ENCODE results near the gene CDH4. TPM values are rescaled to one million over a fixed set of nuclear protein-coding genes. Genes with fewer than 3 reads are reported as not detected.

Gene CDH4
- total RNA-seq, 1 experiment from 2014 or later = 5.3 TPM

DNA sequence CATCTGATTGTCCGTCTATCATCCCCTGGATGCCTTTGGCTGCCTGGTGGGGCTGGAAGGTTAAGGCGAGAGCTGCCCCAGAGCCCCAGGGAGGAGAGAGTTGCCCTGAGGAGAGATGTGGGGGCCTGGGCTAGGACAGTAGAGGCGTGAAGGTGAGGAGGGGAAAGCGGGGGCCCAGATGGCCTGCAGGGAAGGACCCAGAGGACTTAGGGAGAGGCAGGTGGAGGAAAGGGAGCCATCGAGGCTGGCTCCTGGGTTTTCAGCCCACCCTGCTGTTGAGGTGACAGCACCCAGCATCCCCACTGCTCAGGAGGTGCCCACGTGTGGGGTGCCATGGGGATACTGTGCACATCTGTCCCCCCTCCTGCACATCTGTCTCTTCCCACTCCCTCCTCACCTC is 539.9 kb downstream of the CDH4 start (continued):
- TF ChIP-seq, protein P1, sequence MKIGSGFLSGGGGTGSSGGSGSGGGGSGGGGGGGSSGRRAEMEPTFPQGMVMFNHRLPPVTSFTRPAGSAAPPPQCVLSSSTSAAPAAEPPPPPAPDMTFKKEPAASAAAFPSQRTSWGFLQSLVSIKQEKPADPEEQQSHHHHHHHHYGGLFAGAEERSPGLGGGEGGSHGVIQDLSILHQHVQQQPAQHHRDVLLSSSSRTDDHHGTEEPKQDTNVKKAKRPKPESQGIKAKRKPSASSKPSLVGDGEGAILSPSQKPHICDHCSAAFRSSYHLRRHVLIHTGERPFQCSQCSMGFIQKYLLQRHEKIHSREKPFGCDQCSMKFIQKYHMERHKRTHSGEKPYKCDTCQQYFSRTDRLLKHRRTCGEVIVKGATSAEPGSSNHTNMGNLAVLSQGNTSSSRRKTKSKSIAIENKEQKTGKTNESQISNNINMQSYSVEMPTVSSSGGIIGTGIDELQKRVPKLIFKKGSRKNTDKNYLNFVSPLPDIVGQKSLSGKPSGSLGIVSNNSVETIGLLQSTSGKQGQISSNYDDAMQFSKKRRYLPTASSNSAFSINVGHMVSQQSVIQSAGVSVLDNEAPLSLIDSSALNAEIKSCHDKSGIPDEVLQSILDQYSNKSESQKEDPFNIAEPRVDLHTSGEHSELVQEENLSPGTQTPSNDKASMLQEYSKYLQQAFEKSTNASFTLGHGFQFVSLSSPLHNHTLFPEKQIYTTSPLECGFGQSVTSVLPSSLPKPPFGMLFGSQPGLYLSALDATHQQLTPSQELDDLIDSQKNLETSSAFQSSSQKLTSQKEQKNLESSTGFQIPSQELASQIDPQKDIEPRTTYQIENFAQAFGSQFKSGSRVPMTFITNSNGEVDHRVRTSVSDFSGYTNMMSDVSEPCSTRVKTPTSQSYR (CRISPR knock-in tag; IDR thresholded peaks at IDR 0.05) = no peak
- TF ChIP-seq NFYB (CRISPR knock-in tag; conservative IDR thresholded peaks at IDR 0.05; ENCODE audit: low read depth) (no peak), ZNF396 (CRISPR knock-in tag; IDR thresholded peaks at IDR 0.05; ENCODE audit: borderline replicate concordance) (no peak)

DNA sequence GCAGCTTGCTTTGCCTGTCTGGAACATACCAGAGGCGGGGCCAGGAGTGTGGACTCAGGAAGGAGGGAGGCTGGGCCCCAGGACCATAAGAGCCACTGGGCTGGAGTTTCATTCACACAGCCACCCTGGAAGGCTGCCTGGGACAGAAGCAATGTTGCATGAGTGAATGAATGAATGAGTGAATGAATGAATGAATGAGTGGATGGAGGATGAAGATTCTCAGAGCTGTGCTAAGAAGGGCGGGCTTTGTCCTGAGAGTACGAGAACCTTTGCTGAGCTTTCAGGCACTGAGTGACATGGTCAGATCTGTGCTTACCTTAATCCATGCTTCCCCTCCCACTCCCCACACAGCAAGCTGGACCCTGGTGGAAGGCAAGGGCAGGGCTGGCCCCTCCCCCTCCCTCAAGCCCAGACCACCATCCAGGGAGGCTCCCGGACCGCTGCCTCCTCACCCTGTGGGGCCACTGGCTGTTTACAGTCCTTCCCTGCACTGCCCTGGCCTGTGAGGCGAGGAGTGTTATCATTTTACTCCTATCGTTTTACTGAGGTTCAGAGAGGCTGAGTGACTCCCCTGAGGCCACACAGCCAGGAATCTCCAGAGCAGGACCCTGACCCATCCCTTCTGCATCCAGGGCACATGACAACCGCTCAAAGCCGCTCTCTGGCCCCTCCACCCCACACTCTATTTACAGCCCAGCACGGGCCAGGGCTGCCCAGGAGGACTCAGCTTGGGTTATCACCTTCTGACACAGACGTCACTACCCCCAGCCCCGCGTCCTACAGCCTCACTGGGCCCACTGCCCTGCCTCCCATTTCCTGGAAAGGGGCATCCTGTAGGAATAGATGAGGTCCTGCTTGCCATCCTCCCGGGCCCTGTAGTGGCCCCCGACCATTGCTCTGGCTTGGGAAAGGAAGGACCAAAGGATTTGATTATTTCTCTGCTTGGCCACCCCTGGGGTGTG is 543.9 kb downstream of the CDH4 start:
- Mint-ChIP-seq H3K27me3 (ENCODE audit: low read depth) (peaks cover 16% of the 10 kb centered on the region), H3K9me3 (peaks cover 4% of the 10 kb centered on the region), H3K4me1 (peaks cover 4% of the 10 kb centered on the region; the same call in 1 of the 2 replicates), H3K4me3 (no peak overlapping the region), H3K36me3 (no peaks in the 10 kb centered on the region; the same call in 1 of the 2 replicates), H3K27ac (no peak overlapping the region)
- ATAC-seq (no peak), DNase-seq (ENCODE audit: low spot score) (no peak)
- TF ChIP-seq NR1H2 (CRISPR knock-in tag; IDR thresholded peaks at IDR 0.05) (no peak), NFYB (CRISPR knock-in tag; conservative IDR thresholded peaks at IDR 0.05; ENCODE audit: low read depth) (no peak), JAZF1 (CRISPR knock-in tag; IDR thresholded peaks at IDR 0.05) (no peak), ZNF396 (CRISPR knock-in tag; IDR thresholded peaks at IDR 0.05; ENCODE audit: borderline replicate concordance) (no peak)
- TF ChIP-seq, protein P2, sequence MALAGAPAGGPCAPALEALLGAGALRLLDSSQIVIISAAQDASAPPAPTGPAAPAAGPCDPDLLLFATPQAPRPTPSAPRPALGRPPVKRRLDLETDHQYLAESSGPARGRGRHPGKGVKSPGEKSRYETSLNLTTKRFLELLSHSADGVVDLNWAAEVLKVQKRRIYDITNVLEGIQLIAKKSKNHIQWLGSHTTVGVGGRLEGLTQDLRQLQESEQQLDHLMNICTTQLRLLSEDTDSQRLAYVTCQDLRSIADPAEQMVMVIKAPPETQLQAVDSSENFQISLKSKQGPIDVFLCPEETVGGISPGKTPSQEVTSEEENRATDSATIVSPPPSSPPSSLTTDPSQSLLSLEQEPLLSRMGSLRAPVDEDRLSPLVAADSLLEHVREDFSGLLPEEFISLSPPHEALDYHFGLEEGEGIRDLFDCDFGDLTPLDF (CRISPR knock-in tag; IDR thresholded peaks at IDR 0.05) = no peak
- ChIA-PET CTCF (interaction anchor here (0.7 kb wide), 1 partner anchor 100 kb away, joined by 3 read pairs; no protein-coding TSS in a partner anchor), POLR2A (no interaction called here)

DNA sequence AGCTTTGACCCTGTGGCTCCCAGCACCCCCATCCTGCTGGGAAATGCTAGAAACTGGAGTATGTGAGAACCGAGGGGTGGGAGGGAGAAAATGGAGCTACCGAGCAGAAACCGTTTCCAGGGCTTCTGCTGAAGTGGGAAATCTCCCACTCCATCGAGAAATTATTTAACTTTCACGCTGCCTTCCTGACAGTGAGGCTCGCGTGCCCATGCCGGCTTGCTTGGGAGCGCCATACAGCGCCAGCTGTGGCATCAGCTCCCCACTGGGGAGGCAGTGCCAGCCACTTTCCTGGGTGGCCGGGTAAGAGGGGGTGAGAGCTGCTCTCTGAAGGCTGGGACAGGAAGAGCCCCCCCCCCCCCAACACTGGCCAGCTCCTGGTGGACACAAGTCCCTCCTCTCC is 544.7 kb downstream of the CDH4 start:
- CTCF ChIA-PET = interaction anchor here (0.7 to 1.5 kb wide), 3 partner anchors 78 to 99 kb away, joined by 3 to 5 read pairs (median 5); no protein-coding TSS in a partner anchor
- ATAC-seq (no peak), DNase-seq (ENCODE audit: low spot score) (no peak)
- no peak overlapping the region for H3K4me3 Mint-ChIP-seq
- no peaks in the 10 kb centered on the region; the same call in 1 of the 2 replicates for H3K36me3 Mint-ChIP-seq
- H3K27me3 Mint-ChIP-seq (ENCODE audit: low read depth) = peaks cover 11% of the 10 kb centered on the region
- TF ChIP-seq EMX1 (CRISPR knock-in tag; IDR thresholded peaks at IDR 0.05) (no peak), CREM (CRISPR knock-in tag; IDR thresholded peaks at IDR 0.05) (no peak), ZNF396 (CRISPR knock-in tag; IDR thresholded peaks at IDR 0.05; ENCODE audit: borderline replicate concordance) (no peak), FOXJ3 (CRISPR knock-in tag; IDR thresholded peaks at IDR 0.05; ENCODE audit: borderline replicate concordance) (no peak), ZNF263 (CRISPR knock-in tag; IDR thresholded peaks at IDR 0.05; ENCODE audit: low read depth) (no peak), KAT7 (CRISPR knock-in tag; IDR thresholded peaks at IDR 0.05; ENCODE audit: borderline replicate concordance) (no peak), RELA (CRISPR knock-in tag; IDR thresholded peaks at IDR 0.05; ENCODE audit: borderline replicate concordance) (no peak)
- TF ChIP-seq, protein P3, sequence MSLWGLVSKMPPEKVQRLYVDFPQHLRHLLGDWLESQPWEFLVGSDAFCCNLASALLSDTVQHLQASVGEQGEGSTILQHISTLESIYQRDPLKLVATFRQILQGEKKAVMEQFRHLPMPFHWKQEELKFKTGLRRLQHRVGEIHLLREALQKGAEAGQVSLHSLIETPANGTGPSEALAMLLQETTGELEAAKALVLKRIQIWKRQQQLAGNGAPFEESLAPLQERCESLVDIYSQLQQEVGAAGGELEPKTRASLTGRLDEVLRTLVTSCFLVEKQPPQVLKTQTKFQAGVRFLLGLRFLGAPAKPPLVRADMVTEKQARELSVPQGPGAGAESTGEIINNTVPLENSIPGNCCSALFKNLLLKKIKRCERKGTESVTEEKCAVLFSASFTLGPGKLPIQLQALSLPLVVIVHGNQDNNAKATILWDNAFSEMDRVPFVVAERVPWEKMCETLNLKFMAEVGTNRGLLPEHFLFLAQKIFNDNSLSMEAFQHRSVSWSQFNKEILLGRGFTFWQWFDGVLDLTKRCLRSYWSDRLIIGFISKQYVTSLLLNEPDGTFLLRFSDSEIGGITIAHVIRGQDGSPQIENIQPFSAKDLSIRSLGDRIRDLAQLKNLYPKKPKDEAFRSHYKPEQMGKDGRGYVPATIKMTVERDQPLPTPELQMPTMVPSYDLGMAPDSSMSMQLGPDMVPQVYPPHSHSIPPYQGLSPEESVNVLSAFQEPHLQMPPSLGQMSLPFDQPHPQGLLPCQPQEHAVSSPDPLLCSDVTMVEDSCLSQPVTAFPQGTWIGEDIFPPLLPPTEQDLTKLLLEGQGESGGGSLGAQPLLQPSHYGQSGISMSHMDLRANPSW (CRISPR knock-in tag; conservative IDR thresholded peaks at IDR 0.05; ENCODE audit: low read depth) = no peak
- TF ChIP-seq, protein P4, sequence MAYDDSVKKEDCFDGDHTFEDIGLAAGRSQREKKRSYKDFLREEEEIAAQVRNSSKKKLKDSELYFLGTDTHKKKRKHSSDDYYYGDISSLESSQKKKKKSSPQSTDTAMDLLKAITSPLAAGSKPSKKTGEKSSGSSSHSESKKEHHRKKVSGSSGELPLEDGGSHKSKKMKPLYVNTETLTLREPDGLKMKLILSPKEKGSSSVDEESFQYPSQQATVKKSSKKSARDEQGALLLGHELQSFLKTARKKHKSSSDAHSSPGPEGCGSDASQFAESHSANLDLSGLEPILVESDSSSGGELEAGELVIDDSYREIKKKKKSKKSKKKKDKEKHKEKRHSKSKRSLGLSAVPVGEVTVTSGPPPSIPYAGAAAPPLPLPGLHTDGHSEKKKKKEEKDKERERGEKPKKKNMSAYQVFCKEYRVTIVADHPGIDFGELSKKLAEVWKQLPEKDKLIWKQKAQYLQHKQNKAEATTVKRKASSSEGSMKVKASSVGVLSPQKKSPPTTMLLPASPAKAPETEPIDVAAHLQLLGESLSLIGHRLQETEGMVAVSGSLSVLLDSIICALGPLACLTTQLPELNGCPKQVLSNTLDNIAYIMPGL (CRISPR knock-in tag; IDR thresholded peaks at IDR 0.05) = no peak
- TF ChIP-seq, protein P5, sequence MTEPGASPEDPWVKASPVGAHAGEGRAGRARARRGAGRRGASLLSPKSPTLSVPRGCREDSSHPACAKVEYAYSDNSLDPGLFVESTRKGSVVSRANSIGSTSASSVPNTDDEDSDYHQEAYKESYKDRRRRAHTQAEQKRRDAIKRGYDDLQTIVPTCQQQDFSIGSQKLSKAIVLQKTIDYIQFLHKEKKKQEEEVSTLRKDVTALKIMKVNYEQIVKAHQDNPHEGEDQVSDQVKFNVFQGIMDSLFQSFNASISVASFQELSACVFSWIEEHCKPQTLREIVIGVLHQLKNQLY (CRISPR knock-in tag; IDR thresholded peaks at IDR 0.05) = no peak
- TF ChIP-seq, protein P6, sequence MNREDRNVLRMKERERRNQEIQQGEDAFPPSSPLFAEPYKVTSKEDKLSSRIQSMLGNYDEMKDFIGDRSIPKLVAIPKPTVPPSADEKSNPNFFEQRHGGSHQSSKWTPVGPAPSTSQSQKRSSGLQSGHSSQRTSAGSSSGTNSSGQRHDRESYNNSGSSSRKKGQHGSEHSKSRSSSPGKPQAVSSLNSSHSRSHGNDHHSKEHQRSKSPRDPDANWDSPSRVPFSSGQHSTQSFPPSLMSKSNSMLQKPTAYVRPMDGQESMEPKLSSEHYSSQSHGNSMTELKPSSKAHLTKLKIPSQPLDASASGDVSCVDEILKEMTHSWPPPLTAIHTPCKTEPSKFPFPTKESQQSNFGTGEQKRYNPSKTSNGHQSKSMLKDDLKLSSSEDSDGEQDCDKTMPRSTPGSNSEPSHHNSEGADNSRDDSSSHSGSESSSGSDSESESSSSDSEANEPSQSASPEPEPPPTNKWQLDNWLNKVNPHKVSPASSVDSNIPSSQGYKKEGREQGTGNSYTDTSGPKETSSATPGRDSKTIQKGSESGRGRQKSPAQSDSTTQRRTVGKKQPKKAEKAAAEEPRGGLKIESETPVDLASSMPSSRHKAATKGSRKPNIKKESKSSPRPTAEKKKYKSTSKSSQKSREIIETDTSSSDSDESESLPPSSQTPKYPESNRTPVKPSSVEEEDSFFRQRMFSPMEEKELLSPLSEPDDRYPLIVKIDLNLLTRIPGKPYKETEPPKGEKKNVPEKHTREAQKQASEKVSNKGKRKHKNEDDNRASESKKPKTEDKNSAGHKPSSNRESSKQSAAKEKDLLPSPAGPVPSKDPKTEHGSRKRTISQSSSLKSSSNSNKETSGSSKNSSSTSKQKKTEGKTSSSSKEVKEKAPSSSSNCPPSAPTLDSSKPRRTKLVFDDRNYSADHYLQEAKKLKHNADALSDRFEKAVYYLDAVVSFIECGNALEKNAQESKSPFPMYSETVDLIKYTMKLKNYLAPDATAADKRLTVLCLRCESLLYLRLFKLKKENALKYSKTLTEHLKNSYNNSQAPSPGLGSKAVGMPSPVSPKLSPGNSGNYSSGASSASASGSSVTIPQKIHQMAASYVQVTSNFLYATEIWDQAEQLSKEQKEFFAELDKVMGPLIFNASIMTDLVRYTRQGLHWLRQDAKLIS (CRISPR knock-in tag; IDR thresholded peaks at IDR 0.05; ENCODE audit: borderline replicate concordance) = no peak
- no peak overlapping the region for H3K27ac Mint-ChIP-seq
- H3K9me3 Mint-ChIP-seq = peaks cover 4% of the 10 kb centered on the region
- H3K4me1 Mint-ChIP-seq = peaks cover 4% of the 10 kb centered on the region; the same call in 1 of the 2 replicates
- POLR2A ChIA-PET = no interaction called here
